ENCODE measurements around the gene BDH1.
"Not testable (repeated sequence)": the region's sequence is repeated elsewhere in the genome, so short reads cannot be mapped to it uniquely, and the experiment has no call there.

- not testable (repeated sequence) for TF ChIP-seq CTCF, POLR2A, POLR2AphosphoS5 (IDR thresholded peaks at IDR 0.05)
Measured at GRCh38 chr3:197601566-197601840, 45.7 kb upstream of the BDH1 start.

Data from breast epithelium (tissue), 3 donors.